Left kidney (tissue), 2 donors: ENCODE data around the gene FNDC11. TPM values are rescaled to one million over a fixed set of nuclear protein-coding genes. Genes with fewer than 3 reads are reported as not detected.

Source experiments
- DNase-seq: peaks from one replicate; pipeline ENCODE4 v3.0.0-alpha.2; 2013
- polyA plus RNA-seq: library from polyadenylated mRNA; unstranded; fragments of 120-200 nt; gene quantifications from one replicate; pipeline ENCODE4 v1.2.1, GENCODE V29; 2013; ENCODE audit not compliant: insufficient read length

The FNDC11 gene
- polyA plus RNA-seq, 1 donor = 0.81 TPM

GRCh38 chr20:63539441-63540370 is 14.3 kb upstream of the FNDC11 start:
- no peak for DNase-seq

- DNase-seq = no peak
Measured at GRCh38 chr20:63540417-63541186, 13.4 kb upstream of the FNDC11 start.

GRCh38 chr20:63541371-63541770 is 12.6 kb upstream of the FNDC11 start:
- no peak for DNase-seq

GRCh38 chr20:63542031-63542559 is 11.9 kb upstream of the FNDC11 start:
- DNase-seq = no peak

- no peak for DNase-seq
Measured at GRCh38 chr20:63542696-63543095, 11.3 kb upstream of the FNDC11 start.

- DNase-seq = no peak
Measured at GRCh38 chr20:63543131-63543530, 10.8 kb upstream of the FNDC11 start.

GRCh38 chr20:63543733-63544132 is 10.2 kb upstream of the FNDC11 start:
- no peak for DNase-seq

GRCh38 chr20:63544241-63544957 is 9.6 kb upstream of the FNDC11 start:
- DNase-seq = no peak

- no peak for DNase-seq
Measured at GRCh38 chr20:63544958-63545516, 8.9 kb upstream of the FNDC11 start.

- DNase-seq = no peak
Measured at GRCh38 chr20:63545814-63546213, 8.1 kb upstream of the FNDC11 start.

- DNase-seq = no peak
Measured at GRCh38 chr20:63546256-63546955, 7.6 kb upstream of the FNDC11 start.

GRCh38 chr20:63546956-63547724 is 6.8 kb upstream of the FNDC11 start:
- no peak for DNase-seq

- no peak for DNase-seq
Measured at GRCh38 chr20:63547725-63548480, 6.1 kb upstream of the FNDC11 start, which contains the start of gene SRMS. TSS of gene SRMS (minus strand) at chr20:63547749. CDS start at chr20:63547463, 286 bp downstream.

GRCh38 chr20:63548542-63548941 is 5.4 kb upstream of the FNDC11 start:
- DNase-seq = no peak

- DNase-seq = no peak
Measured at GRCh38 chr20:63549019-63549418, 4.9 kb upstream of the FNDC11 start.

- DNase-seq = no peak
Measured at GRCh38 chr20:63549679-63550282, 4.2 kb upstream of the FNDC11 start.

GRCh38 chr20:63551068-63551467 is 2.9 kb upstream of the FNDC11 start:
- DNase-seq = no peak

GRCh38 chr20:63552481-63553249 is 1.3 kb upstream of the FNDC11 start:
- DNase-seq = no peak
